DMS153 treated with DMSO at 0.1 percent for 48 hours (cell line): ENCODE results near the gene TPRA1.
"Not testable (repeated sequence)": the region's sequence is repeated elsewhere in the genome, so short reads cannot be mapped to it uniquely, and the experiment has no call there.

Experiments
- DNase-seq: peaks from one replicate; lab custom pipeline; 2025; ENCODE audit not compliant: unreplicated experiment; lab: John Stamatoyannopoulos, UW

The TPRA1 gene

DNA sequence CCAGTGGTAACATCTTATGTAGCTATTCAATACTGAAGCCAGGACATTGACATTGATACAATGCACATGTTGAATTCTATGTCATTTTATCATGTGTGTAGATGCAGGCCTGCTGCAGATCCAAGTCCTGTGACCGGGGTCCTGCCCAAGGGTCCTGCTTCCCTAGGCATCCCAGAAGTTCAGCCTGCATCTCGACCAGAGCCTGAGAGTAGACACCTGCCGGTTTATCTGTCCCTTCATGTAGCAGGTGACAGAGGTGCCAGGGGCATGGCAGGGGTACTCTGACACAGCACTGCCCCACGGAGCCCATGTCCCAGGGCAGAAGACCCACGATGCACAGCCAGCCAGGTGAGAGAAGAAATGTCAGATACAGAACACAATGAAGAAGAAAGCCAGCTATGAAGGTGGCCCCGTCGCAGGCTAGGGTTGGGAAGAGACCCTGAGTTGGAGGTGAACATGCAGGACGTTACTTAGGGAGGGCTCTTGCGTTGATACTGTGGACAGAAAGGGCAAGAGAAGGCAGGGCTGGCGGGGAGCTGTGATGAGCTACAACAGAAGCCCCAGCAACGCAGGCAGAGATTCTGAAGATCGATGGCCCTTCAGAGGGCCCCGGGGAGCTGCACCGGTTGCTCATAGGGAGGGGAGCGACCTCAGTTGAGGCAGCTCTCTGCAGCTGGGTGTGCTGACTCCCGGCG lies 51.0 kb downstream of the TPRA1 start:
- no peak for DNase-seq

DNA sequence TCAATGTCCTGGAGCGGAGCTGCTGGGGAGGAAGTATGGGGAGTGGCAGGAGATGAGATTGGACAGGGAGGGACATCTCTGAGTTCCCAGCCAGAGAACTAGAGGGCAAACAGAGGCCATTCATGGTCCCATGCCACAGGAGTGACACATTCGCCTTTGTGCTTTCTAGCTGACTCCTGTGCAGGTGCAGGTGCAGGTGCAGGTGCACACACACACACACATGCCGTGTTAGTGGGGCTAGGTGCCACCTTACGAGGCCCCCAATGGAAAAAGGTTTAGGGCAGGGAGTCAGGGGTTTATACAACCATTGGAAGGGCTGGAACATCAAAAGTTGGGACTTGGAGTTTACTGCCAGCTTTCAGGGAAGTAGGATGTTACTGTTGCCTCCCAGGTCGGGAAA lies 52.0 kb downstream of the TPRA1 start:
- no peak for DNase-seq

DNA sequence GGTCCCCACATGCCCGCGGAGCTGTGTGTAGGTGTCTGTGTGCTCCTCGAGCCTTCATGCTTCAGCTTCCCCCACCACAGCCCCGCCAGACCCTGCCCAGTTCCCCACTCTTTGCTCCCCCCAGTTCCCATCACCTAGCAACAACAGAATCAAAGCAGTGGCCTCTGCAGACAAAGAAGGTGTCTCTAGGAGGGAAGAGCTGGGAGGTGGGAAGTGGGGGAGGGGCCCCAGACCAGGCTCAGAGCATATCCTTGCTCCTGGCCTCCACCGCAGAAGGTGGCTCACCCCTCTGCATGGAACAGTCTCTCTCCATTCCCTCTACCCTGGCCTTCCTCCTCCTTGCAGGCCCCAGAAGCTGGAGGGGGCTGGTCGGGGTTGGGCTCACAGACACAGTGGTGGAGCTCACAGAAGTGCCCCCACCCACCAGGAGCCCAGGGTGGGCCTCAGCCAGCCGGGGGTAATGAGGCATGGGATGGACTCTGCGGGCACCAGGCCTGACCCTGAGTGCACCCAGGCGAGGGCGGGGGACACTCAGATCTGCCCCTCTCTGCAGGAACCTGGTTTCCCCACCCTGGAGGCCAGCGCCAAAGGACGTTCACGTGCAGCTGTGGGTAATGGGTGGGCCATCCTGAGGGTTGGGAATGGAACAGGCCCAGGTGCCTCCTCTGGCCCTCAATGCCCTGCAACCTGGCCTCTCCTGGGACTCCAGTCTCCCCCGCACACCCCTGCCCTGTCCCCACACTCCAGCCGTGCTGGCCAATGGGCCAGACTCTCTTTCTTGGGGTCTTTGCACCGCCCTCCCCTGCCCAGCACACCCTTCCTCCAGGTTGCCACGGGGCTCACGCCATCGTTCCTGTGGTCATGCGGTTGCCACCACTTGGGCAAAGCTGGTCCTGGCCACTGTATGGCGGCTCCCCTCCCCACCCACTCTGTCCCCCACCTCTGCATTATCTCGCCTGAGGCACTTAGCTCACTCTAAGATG lies 53.4 kb downstream of the TPRA1 start:
- DNase-seq: peak; percentile 26

DNA sequence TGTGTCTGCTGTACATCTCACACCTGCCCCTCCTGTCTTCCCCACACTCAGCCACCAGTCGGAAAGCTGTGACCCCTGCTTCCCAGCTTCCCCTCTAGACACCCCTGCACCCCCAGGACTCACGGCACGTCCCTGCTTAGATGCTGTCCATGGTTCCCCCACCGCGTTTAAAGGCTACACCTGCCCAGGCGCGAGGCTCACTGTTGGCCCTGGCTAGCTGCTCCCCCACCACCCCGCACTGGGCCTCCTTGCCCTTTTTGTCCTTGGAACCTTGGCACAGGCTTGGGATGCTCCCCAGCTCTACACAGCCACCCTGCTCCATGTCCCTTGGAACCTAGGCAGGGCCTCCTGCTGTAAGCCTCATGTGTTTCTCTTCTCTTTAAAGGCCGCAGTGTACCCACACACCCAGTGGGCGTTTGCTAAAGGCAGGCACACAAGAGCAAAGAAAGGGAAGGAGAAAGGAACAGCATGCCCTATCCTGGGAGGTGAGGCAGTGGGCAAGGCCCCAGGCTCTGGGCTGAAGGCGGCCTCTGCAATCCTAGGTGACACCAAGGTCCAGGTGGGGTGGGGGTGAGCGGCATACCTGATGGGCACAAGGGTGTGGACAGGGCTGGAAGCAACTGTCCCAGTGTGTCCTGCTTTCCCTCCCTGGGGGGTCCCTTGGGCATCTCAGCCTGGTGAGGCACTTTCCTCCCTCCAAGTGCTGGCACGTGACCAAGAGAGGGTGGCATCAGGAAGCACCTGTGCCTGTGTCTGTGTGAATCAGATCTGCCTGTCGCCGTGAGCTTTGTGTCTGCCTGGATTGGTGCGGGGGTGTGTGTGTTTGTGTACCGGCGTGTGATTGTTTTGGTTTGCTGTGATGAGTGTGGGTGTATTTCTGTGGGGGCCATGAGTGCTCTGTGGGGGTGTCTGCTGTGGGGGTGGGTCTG lies 54.4 kb downstream of the TPRA1 start:
- peak; percentile 38 for DNase-seq

DNA sequence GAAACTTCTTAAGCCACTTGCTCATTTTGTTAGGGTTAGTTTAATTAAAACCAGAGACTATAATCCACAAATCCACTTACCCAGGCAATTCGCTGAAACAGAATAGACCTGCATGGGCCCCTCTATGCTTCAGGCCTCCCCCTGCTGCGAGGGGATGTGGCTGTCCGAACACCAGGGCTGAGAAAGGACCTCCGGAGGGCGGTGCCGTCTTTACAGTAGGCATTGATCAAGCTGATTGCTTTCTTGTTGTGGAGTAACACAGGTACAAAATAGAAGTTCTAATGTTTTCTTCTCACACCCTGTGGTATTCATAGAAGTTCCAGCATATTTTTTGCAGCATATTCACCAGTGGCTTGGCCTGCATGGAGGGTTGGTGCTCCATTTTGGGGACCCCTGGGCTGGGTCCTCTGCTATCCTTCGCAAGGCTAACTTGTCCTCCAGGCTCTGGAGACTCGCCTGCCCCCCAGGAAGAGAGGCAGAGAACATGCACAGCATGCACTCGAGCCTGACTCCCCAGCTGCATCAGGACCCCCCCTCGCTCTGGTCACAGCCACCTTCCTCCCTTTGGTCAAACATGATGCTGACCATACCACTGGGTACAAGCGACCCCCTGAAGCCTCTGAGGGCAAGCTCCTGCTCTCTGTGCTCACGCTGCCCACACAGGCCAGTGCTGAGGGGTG lies 55.3 kb downstream of the TPRA1 start:
- DNase-seq: no peak

DNA sequence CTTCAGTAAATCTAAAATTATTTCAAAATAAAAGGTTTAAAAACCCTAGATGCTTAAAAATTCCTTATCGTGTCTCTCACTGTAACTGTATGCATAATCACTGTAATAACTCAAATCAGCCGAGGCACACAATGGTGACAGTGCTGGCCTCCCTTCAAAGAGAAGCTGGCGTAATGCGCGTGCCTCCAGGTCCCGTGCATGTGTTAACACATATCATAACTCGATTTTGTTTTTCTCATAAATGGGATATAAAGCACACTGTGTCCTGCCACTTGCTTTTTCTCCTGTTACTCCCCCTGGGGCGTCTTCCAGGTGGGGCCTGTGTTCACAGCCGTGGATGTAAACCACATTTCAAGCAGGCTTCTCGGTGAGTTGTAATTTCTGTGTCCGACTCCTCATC lies 56.0 kb downstream of the TPRA1 start:
- no peak for DNase-seq

DNA sequence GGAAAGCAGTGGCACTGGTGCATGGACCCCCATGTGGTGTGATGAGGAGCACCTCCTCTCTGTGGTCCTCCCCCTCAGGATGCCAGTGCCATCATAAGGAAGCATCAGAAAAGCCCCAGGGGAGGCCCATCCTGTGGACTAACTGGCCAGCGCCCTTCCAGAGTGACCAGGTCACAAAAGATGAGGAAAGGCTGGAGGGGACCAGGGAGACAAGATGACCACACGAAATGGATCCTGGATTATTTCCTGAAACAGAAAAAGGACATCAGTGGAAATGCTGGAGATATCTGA lies 56.4 kb downstream of the TPRA1 start:
- no peak for DNase-seq

DNA sequence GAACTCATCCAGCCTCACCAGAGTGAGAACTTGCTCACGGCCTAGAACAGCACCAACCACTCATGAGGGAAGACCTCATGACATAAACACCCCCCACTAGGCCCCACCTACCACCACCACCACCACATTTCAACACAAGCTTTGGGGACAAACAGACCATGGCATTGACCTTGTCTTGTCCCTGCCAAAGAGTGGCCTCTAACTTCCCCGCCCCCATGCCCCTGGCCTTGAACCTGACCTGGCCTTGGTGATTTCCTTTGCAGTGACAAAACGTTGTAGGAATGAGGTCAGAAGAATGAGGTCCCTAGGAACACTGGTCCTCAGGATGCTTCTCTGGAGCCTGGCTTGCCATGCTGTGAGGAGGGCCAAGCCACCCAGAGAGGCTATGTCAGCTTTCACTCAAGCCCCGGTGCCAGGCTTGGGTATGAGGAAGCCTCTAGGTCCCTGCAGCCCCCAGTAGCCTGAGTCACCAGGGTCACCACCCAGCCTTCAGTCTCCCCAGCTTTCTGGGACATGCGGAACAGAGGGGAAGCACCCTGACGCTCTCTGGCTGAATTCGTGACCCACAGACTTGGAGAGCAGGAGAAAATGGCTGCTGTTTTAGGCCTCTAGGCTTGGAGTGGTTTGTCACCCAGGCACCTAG lies 57.9 kb downstream of the TPRA1 start:
- DNase-seq: no peak

DNA sequence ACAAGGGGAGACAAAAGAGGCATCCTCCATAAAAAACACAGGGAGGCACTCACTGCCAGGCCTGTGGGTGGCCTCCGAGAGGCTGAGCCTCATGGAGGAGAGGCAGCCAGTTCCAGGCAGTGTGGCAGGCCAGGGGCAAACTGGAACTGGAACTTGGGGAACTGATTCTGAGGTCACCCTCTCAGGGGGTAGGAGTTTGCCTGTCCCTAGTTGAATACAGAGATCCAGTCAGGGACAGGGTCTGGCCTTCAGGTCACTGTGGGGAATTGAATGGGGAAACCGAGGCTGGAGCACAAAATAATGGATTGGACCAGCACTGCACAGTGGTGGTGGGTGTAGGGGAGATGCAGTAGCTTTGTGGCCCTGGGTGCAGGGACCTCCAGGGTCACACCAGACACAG lies 58.7 kb downstream of the TPRA1 start:
- no peak for DNase-seq

DNA sequence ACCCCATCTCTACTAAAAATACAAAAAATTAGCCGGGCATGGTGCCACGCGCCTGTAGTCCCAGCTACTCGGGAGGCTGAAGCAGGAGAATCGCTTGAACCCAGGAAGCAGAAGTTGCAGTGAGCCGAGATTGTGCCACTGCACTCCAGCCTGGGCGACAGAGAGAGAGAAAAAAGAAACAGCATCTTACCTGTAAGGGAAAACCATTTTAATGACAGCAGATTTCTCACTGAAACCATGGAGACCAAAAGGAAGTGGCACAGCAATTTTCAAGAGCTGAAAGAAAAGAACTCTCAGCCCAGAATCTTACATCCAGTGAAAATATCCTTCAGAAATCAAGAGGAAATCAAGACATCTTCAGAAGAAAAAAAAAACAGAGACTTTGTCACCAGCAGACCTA lies 59.7 kb downstream of the TPRA1 start:
- not testable (repeated sequence) for DNase-seq

DNA sequence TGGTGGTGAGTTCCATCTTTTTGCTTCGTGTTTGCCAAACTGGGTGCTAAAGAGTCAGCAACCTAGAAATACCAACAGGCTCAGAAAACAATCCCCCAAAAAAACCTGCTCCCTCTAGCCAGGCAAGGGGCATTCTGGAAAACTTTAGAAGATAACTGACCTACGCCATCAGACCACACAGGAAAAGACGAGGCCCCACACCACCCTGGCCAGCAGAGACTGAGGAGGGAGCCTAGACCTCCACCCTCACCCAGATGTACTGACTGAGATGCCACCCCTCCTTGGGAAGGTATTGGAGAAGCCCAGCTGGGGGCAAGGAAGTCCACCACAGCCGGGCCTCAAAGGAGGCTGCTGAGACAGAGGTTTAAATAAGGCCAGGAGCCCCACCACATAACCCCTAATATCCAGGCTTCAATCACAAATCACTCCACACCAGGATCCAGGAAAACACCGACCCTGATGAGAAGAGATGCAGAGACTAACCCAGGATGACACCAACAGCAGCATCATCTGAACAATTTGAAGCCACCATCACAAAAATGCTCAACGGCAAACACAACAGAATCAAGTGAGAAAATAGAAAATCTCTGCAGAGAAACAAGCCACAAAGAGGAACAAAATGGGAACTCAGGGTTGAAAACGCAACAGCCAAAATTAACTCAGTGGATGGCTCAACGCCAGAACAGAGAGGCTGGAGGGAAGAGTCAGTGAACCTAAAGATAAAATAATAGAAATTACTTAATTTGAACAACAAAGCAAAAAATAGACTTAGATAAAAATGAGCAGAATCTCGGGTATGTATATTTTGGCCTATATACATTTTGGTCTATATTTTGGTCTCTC lies 61.0 kb downstream of the TPRA1 start:
- DNase-seq: no peak

DNA sequence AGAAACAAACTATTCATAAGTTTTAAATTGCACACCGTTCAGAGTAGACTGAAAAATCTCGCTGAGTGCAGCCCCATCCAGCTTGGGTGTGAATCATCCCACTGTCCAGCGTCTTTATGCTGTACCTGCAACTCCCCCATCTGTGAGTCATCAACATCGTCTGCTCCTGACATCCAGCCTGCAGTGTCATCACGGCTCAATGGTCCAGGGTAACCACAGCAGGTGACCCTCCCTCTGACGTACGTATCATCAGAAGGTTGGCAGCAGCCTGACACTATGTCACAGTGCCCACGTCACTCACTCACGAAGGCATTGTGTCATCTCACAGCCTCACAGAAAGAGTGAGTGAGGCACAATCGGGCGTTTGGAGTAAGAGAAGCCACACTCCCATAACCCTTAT lies 65.2 kb downstream of the TPRA1 start:
- no peak for DNase-seq

DNA sequence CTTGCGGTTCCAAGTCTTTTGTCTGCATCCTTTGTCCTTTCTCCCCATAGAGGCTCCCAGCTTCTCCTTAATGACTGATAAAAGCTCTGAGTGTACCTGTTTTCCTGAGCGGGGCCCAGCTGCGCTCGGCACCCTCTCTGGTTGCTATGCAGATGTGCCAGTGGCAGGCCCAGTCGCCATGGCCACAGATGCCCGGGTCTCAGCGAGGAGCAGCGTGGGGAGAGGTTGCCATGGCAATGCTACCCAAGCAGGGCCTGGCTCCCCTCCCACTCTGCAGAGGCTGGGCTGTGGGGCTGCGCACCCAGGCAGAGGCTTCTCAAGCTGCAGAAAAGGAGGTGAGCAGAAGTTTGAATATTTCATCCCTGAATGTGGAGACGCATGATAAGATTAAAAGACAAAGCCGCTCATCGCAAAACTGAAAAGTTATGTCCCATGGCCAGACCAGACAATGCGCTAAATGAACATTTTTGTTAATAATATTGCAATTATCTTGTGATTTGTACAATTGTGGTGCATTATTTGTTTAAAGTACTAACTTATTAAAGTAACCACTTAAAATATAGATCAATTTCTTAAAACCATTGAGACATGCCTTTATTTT lies 66.1 kb downstream of the TPRA1 start:
- peak; percentile 59 for DNase-seq
